GM12878 (cell line): ENCODE measurements around the gene CCDC74B. TPM values are rescaled to one million over a fixed set of nuclear protein-coding genes. Genes with fewer than 3 reads are reported as not detected.
"Not testable (repeated sequence)": the region's sequence is repeated elsewhere in the genome, so short reads cannot be mapped to it uniquely, and the experiment has no call there.

Source experiments
- ATAC-seq: fragments of 200-7000 bp; cut with Tn5 transposase; 3 replicates; pipeline ENCODE4 v1.9.1; 2020; ENCODE audit warnings: mild to moderate bottlenecking, moderate library complexity
- BruUV-seq: library from RNA; stranded (reverse); fragments of 400-500 nt; replicated peaks from 2 replicates; lab custom pipeline; 2021; lab: Mats Ljungman, UMichigan
- CTCF ChIA-PET: fragments of 300-600 bp; sonication (Branson Sonifier 250); formaldehyde crosslinking; extraction: SDS; loops from one replicate; lab custom pipeline; 2021; ENCODE audit warnings: inconsistent platforms; lab: Yijun Ruan, JAX
- POLR2A ChIA-PET: fragments of 350-600 bp; formaldehyde crosslinking; extraction: SDS; loops from one replicate; lab custom pipeline; 2021; ENCODE audit warnings: inconsistent platforms; lab: Charles Lee
- RAD21 ChIA-PET: fragments of 300-600 bp; sonication (Branson Sonifier 250); formaldehyde crosslinking; loops from one replicate; lab custom pipeline; 2023; ENCODE audit warnings: antibody characterized with exemption; ENCODE audit not compliant: unreplicated experiment; lab: Charles Lee
- SMC1A ChIA-PET: fragments of 300-600 bp; sonication (Branson Sonifier 250); formaldehyde crosslinking; loops from one replicate; lab custom pipeline; 2023; ENCODE audit not compliant: unreplicated experiment, uncharacterized antibody; lab: Charles Lee
- DNase-seq: peaks from one replicate; pipeline ENCODE4 v3.0.0-alpha.2; 2011; ENCODE audit warnings: low read depth, low spot score
- FAIRE-seq: peaks from 3 replicates; lab custom pipeline; 2011; peaks lifted over from hg19 to GRCh38; lab: Jason Lieb, UNC
- H2AFZ ChIP-seq: 2 replicates; pipeline ENCODE4 v1.6.0; 2011; ENCODE audit warnings: low read depth, low read length, control low read depth; ENCODE audit not compliant: control insufficient read depth
- H3K27ac ChIP-seq: 2 replicates; pipeline ENCODE4 v1.5.1; 2011; ENCODE audit warnings: control low read depth; ENCODE audit not compliant: control insufficient read depth, insufficient read depth
- H3K27me3 ChIP-seq, 2 experiments: replicated peaks in 1 of 2; 2 replicates each; pipeline versions ENCODE4 v1.6.0 to v1.6.1; 2011; ENCODE audit warnings: low read length in 1 of 2; ENCODE audit not compliant: control insufficient read depth in 2 of 2, insufficient read depth in 2 of 2
- H3K36me3 ChIP-seq, 2 experiments: 2 replicates each; pipeline ENCODE4 v1.5.1; 2011; ENCODE audit warnings: low read length in 1 of 2; ENCODE audit not compliant: control insufficient read depth in 2 of 2, insufficient read depth in 2 of 2
- H3K4me1 ChIP-seq: 2 replicates; pipeline ENCODE4 v1.6.1; 2011; ENCODE audit warnings: mild to moderate bottlenecking, low read length, moderate library complexity, mixed read lengths; ENCODE audit not compliant: control insufficient read depth, insufficient read depth
- H3K4me2 ChIP-seq: 2 replicates; pipeline ENCODE4 v1.6.0; 2011; ENCODE audit warnings: control low read depth; ENCODE audit not compliant: control insufficient read depth, insufficient read depth
- H3K4me3 ChIP-seq: fragments of 200-600 bp; sonication (generic); 2 replicates; pipeline ENCODE4 v1.5.1; 2016
- H3K79me2 ChIP-seq: 2 replicates; pipeline ENCODE4 v1.6.0; 2011; ENCODE audit warnings: low read length; ENCODE audit not compliant: control insufficient read depth, insufficient read depth
- H3K9ac ChIP-seq: 2 replicates; pipeline ENCODE4 v1.8.0; 2011; ENCODE audit warnings: low read length, control low read depth, mixed read lengths; ENCODE audit not compliant: control insufficient read depth, insufficient read depth
- H3K9me3 ChIP-seq: replicated peaks from 3 replicates; pipeline ENCODE4 v1.5.1; 2011; ENCODE audit warnings: mild to moderate bottlenecking, low read length; ENCODE audit not compliant: control insufficient read depth, insufficient read depth
- H4K20me1 ChIP-seq: 2 replicates; pipeline ENCODE4 v1.6.0; 2011; ENCODE audit not compliant: control insufficient read depth, insufficient read depth
- WGBS: methylation state at CpG from one replicate; pipeline ENCODE4 v1.1.6; 2016; ENCODE audit warnings: low lambda C conversion rate; ENCODE audit not compliant: insufficient replicate concordance, insufficient coverage; ENCODE audit errors: missing lambda C conversion rate; 5-methylcytosine and 5-hydroxymethylcytosine counted together
- in situ Hi-C: fragments of 300-500 bp; cut with MboI; formaldehyde crosslinking; loops from 9 replicates; pipeline ENCODE4 v1.14.3; 2018; ENCODE audit warnings: mixed read lengths
- intact Hi-C: fragments of 100-400 bp; cut with micrococcal nuclease; formaldehyde crosslinking; loops from one replicate; pipeline ENCODE4 v1.14.2; 2022; ENCODE audit not compliant: unreplicated experiment
- polyA plus RNA-seq, 11 experiments: library from polyadenylated mRNA; depleted of rRNA in 4 of 11; unstranded in 6 of 11; stranded (reverse) in 5 of 11; fragments of >200 nt; fragmentation: Nextera tagmentation in 4 of 11; fragmentation: Illumina TruSeq in 1 of 11; extraction: Ambion mirVana in 4 of 11; extraction: Trizol in 1 of 11; gene quantifications; 1 replicate in 1 of 11; 2 replicates in 10 of 11; pipeline versions ENCODE4 v1.2.1 to v1.2.3, GENCODE V29; 2011 to 2016; ENCODE audit warnings: inconsistent platforms in 2 of 11, missing spikeins in 2 of 11, low read depth in 1 of 11
- total RNA-seq, 4 experiments: library from RNA; depleted of rRNA in 3 of 4; stranded (reverse); fragments of >200 nt in 3 of 4; fragmentation: Illumina TruSeq in 1 of 4; extraction: Trizol in 1 of 4; gene quantifications; 2 replicates each; pipeline versions ENCODE4 v1.2.1 to v1.2.3, GENCODE V29; 2013 to 2021

Gene CCDC74B
- total and polyA plus RNA-seq, 10 of the 15 experiments (the other 5 are each of a cell fraction or from before 2014, with no cell fraction given), result 0.52 to 21.2 (median 9.7) TPM

DNA sequence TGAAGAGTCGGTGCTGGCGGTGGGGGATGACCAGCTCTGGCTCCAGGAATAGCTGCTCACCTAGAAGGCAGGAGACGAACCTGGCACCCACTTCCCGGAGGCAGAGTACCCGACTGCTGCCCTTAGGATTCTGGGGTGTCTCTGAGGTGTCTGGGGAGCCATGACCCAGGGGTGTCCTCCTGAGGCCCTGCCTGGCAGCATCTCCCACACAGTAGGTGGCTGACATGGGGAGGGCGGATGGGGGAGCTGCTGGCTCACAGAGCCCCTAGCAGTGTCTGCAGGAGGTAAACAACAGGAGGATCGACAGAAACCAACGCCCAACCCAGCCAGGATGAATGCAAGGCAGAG is 9.5 kb upstream of the CCDC74B start:
- in situ Hi-C loops, result loop anchor here (10.0 kb wide), 1 partner anchor 1520 kb away; no protein-coding TSS in a partner anchor
- FAIRE-seq, POLR2A ChIA-PET, H3K4me2 ChIP-seq, SMC1A ChIA-PET, DNase-seq, BruUV-seq, H3K9me3 ChIP-seq, H3K79me2 ChIP-seq, H3K27me3 ChIP-seq, H2AFZ ChIP-seq, H4K20me1 ChIP-seq, H3K9ac ChIP-seq, H3K4me3 ChIP-seq, ATAC-seq, intact Hi-C loops, H3K27ac ChIP-seq, RAD21 ChIA-PET: not testable (repeated sequence)
- peaks cover 18% of the 10 kb centered on the region for H3K4me1 ChIP-seq
- WGBS, result 91% methylated on average over 8 of the region's 8 CpGs
- CTCF ChIA-PET, result interaction anchor here (0.6 kb wide), 1 partner anchor 1487 kb away, joined by 3 read pairs; no protein-coding TSS in a partner anchor
- peaks cover 0 to 21% of the 10 kb centered on the region in 2 experiments; a peak in 2 of 4 replicates for H3K36me3 ChIP-seq

DNA sequence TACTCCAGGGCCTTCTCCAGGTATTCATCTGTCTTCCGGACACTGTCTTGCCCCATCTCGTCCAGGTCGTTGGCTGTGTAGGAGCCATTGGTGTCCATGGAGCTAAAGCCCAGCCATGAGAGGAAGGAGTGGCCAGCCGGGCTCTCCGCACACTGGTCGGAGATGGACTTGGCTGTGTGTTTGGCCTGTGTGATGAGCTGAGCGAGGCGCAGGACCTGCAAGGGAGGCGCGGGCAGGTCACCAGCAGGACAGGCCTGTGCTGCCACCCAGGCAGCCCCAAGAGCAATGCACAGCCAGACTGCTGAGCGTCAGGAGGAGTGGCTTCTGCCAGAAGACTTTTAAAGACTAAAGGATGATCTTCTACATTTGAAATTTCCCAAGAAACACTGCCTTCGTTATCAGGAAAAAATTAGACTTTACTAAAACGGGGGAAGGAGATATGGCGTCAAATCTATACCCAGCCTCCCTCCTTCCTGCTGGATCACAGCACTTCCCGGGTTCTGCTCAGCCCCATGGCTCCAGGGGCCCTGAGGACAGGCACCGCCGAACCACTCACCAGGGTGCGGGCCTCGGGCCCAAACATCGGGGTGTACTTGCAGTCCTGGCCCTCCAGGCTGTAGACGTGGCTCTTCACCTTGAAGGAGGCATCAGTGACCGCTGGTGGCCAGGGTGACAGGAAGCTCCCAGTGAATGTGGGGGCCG is 9.0 kb upstream of the CCDC74B start:
- H3K79me2 ChIP-seq, FAIRE-seq, ATAC-seq, intact Hi-C loops, POLR2A ChIA-PET, H3K9me3 ChIP-seq, BruUV-seq, H3K9ac ChIP-seq, SMC1A ChIA-PET, H3K4me2 ChIP-seq, H2AFZ ChIP-seq, H4K20me1 ChIP-seq, H3K27me3 ChIP-seq, H3K27ac ChIP-seq, DNase-seq, H3K4me3 ChIP-seq, RAD21 ChIA-PET: not testable (repeated sequence)
- 94% methylated on average over 21 of the region's 23 CpGs for WGBS
- Histone ChIP-seq H3K4me1 (peaks cover 18% of the 10 kb centered on the region), H3K36me3 (peaks cover 0 to 21% of the 10 kb centered on the region in 2 experiments; a peak in 2 of 4 replicates)
- in situ Hi-C loops, result loop anchor here (10.0 kb wide), 1 partner anchor 1521 kb away; no protein-coding TSS in a partner anchor
- CTCF ChIA-PET, result interaction anchor here (0.6 kb wide), 1 partner anchor 1487 kb away, joined by 3 read pairs; no protein-coding TSS in a partner anchor
